Fibroblast of pulmonary artery (primary cell): ENCODE measurements around the gene OR12D3.

Experiments
- DNase-seq: peaks from one replicate; pipeline ENCODE4 v3.0.0-alpha.2; 2010; ENCODE audit warnings: low read depth
- H3K4me3 ChIP-seq: replicated peaks from 2 replicates; pipeline ENCODE4 v1.5.1; 2011; ENCODE audit warnings: low read depth, mild to moderate bottlenecking, control low read depth, low read length, moderate library complexity
- CTCF ChIP-seq: IDR thresholded peaks from 2 replicates; pipeline ENCODE4 v1.5.1; 2011; ENCODE audit warnings: mild to moderate bottlenecking, control low read depth, low read length, inconsistent platforms; ENCODE audit errors: missing control alignments

Gene OR12D3

GRCh38 chr6:29375191-29375590 is at the start of gene OR12D3:
Gene OR12D3 (minus strand): TSS chr6:29375291. CDS start chr6:29375287, 4 bp downstream.
- DNase-seq: no peak
- no peak for TF ChIP-seq CTCF
- no peak within 1 kb of the TSS for H3K4me3 ChIP-seq

- no peak for DNase-seq
- no peak overlapping the region for H3K4me3 ChIP-seq
- no peak for TF ChIP-seq CTCF
Measured at GRCh38 chr6:29424575-29424974, 49.5 kb upstream of the OR12D3 start.

GRCh38 chr6:29424168-29424567 is 49.1 kb upstream of the OR12D3 start:
- H3K4me3 ChIP-seq: no peak overlapping the region
- no peak for TF ChIP-seq CTCF
- no peak for DNase-seq

- no peak for DNase-seq
- H3K4me3 ChIP-seq: no peak overlapping the region
- TF ChIP-seq CTCF: no peak
Measured at GRCh38 chr6:29419516-29419915, 44.4 kb upstream of the OR12D3 start.

- no peak within 1 kb of the TSS for H3K4me3 ChIP-seq
- no peak for TF ChIP-seq CTCF
- no peak for DNase-seq
Measured at GRCh38 chr6:29414588-29414987, 39.5 kb upstream of the OR12D3 start, which contains the start of gene OR12D1. Gene OR12D1 (plus strand): TSS chr6:29414928.

- no peak for DNase-seq
- no peak overlapping the region for H3K4me3 ChIP-seq
- no peak for TF ChIP-seq CTCF
Measured at GRCh38 chr6:29403801-29404200, 28.7 kb upstream of the OR12D3 start.

GRCh38 chr6:29399525-29399924 is 24.4 kb upstream of the OR12D3 start:
- H3K4me3 ChIP-seq: no peak overlapping the region
- TF ChIP-seq CTCF: no peak
- no peak for DNase-seq
